ENCODE data around the gene SLC39A11.

The SLC39A11 gene

GRCh38 chr17:72884066-72884465, 208.4 kb downstream of the SLC39A11 start:
- no CpG with 5 or more reads among the region's 2 CpGs for WGBS (ENCODE audit: extremely low coverage, insufficient coverage, insufficient read length)
- Histone ChIP-seq H3K27ac (ENCODE audit: low read depth, low read length) (no peak overlapping the region), H2BK5ac (ENCODE audit: low read depth, low read length, poor library complexity) (no peak overlapping the region), H3K14ac (ENCODE audit: low read length) (no peak overlapping the region), H3K4ac (ENCODE audit: low read depth, low read length) (no peak overlapping the region), H3K79me1 (ENCODE audit: low read length) (no peaks in the 10 kb centered on the region), H3K23ac (ENCODE audit: low read length) (no peak overlapping the region), H3K4me3 (ENCODE audit: low read depth, low read length) (no peak overlapping the region), H3K27me3 (ENCODE audit: insufficient read depth, low read length) (no peaks in the 10 kb centered on the region), H3K4me1 (ENCODE audit: control insufficient read depth in 1 of 2, insufficient read depth in 2 of 2, low read length in 2 of 2) (no peaks in the 10 kb centered on the region), H4K8ac (ENCODE audit: low read depth, low read length) (no peak overlapping the region), H2AFZ (ENCODE audit: insufficient read depth, low read length, poor library complexity) (no peak overlapping the region), H2BK120ac (ENCODE audit: insufficient read depth, low read length, poor library complexity) (no peak overlapping the region), H2BK12ac (ENCODE audit: low read length) (no peak overlapping the region), H3K4me2 (ENCODE audit: low read length) (no peak overlapping the region), H3K36me3 (ENCODE audit: control insufficient read depth in 1 of 2, insufficient read depth in 2 of 2, low read length in 2 of 2) (peaks cover 0 to 2% of the 10 kb centered on the region in 2 experiments), H4K12ac (ENCODE audit: low read depth, low read length) (no peak overlapping the region), H3K79me2 (ENCODE audit: control insufficient read depth, insufficient read depth, low read length, poor library complexity) (no peaks in the 10 kb centered on the region), H3K9me3 (ENCODE audit: insufficient read depth, low read depth, low read length) (peaks cover 7% of the 10 kb centered on the region), H2AK5ac (ENCODE audit: low read length) (no peak overlapping the region), H3K18ac (ENCODE audit: low read length) (no peak overlapping the region), H4K91ac (ENCODE audit: low read depth, low read length) (no peak overlapping the region), H3K9ac (ENCODE audit: low read length) (no peak overlapping the region)
- no peak for DNase-seq

- Histone ChIP-seq H3K4me2 (ENCODE audit: low read length) (no peak overlapping the region), H3K36me3 (ENCODE audit: control insufficient read depth in 1 of 2, insufficient read depth in 2 of 2, low read length in 2 of 2) (peaks cover 0 to 2% of the 10 kb centered on the region in 2 experiments), H3K23ac (ENCODE audit: low read length) (no peak overlapping the region), H3K27ac (ENCODE audit: low read depth, low read length) (no peak overlapping the region), H3K18ac (ENCODE audit: low read length) (no peak overlapping the region), H4K91ac (ENCODE audit: low read depth, low read length) (no peak overlapping the region), H2AFZ (ENCODE audit: insufficient read depth, low read length, poor library complexity) (no peak overlapping the region), H2BK12ac (ENCODE audit: low read length) (no peak overlapping the region), H4K12ac (ENCODE audit: low read depth, low read length) (no peak overlapping the region), H3K27me3 (ENCODE audit: insufficient read depth, low read length) (no peaks in the 10 kb centered on the region), H3K14ac (ENCODE audit: low read length) (no peak overlapping the region), H4K8ac (ENCODE audit: low read depth, low read length) (no peak overlapping the region), H3K4ac (ENCODE audit: low read depth, low read length) (no peak overlapping the region), H3K4me1 (ENCODE audit: control insufficient read depth in 1 of 2, insufficient read depth in 2 of 2, low read length in 2 of 2) (no peaks in the 10 kb centered on the region), H3K9ac (ENCODE audit: low read length) (no peak overlapping the region), H3K4me3 (ENCODE audit: low read depth, low read length) (no peak overlapping the region), H3K79me1 (ENCODE audit: low read length) (no peaks in the 10 kb centered on the region), H3K79me2 (ENCODE audit: control insufficient read depth, insufficient read depth, low read length, poor library complexity) (no peaks in the 10 kb centered on the region), H2AK5ac (ENCODE audit: low read length) (no peak overlapping the region), H2BK5ac (ENCODE audit: low read depth, low read length, poor library complexity) (no peak overlapping the region), H2BK120ac (ENCODE audit: insufficient read depth, low read length, poor library complexity) (no peak overlapping the region), H3K9me3 (ENCODE audit: insufficient read depth, low read depth, low read length) (peaks cover 7% of the 10 kb centered on the region)
- WGBS (ENCODE audit: extremely low coverage, insufficient coverage, insufficient read length) = no CpG with 5 or more reads among the region's 5 CpGs
- peak; percentile 74 to 89 for DNase-seq
Observed at GRCh38 chr17:72883351-72883750, 209.1 kb downstream of the SLC39A11 start.

- Histone ChIP-seq H3K36me3 (ENCODE audit: control insufficient read depth in 1 of 2, insufficient read depth in 2 of 2, low read length in 2 of 2) (peaks cover 0 to 2% of the 10 kb centered on the region in 2 experiments), H3K4me1 (ENCODE audit: control insufficient read depth in 1 of 2, insufficient read depth in 2 of 2, low read length in 2 of 2) (no peaks in the 10 kb centered on the region), H3K4me2 (ENCODE audit: low read length) (no peak overlapping the region), H3K9me3 (ENCODE audit: insufficient read depth, low read depth, low read length) (peaks cover 8% of the 10 kb centered on the region), H3K27me3 (ENCODE audit: insufficient read depth, low read length) (no peaks in the 10 kb centered on the region), H2BK120ac (ENCODE audit: insufficient read depth, low read length, poor library complexity) (no peak overlapping the region), H3K9ac (ENCODE audit: low read length) (no peak overlapping the region), H3K27ac (ENCODE audit: low read depth, low read length) (no peak overlapping the region), H2AK5ac (ENCODE audit: low read length) (no peak overlapping the region), H3K14ac (ENCODE audit: low read length) (no peak overlapping the region), H3K79me2 (ENCODE audit: control insufficient read depth, insufficient read depth, low read length, poor library complexity) (no peaks in the 10 kb centered on the region), H3K79me1 (ENCODE audit: low read length) (no peaks in the 10 kb centered on the region), H2BK5ac (ENCODE audit: low read depth, low read length, poor library complexity) (no peak overlapping the region), H3K4me3 (ENCODE audit: low read depth, low read length) (no peak overlapping the region), H4K8ac (ENCODE audit: low read depth, low read length) (no peak overlapping the region), H4K12ac (ENCODE audit: low read depth, low read length) (no peak overlapping the region), H3K18ac (ENCODE audit: low read length) (no peak overlapping the region), H3K23ac (ENCODE audit: low read length) (no peak overlapping the region), H2BK12ac (ENCODE audit: low read length) (no peak overlapping the region), H3K4ac (ENCODE audit: low read depth, low read length) (no peak overlapping the region), H4K91ac (ENCODE audit: low read depth, low read length) (no peak overlapping the region), H2AFZ (ENCODE audit: insufficient read depth, low read length, poor library complexity) (no peak overlapping the region)
- no peak for DNase-seq
- WGBS (ENCODE audit: extremely low coverage, insufficient coverage, insufficient read length) = no CpG with 5 or more reads among the region's 4 CpGs
Observed at GRCh38 chr17:72882426-72882825, 210.1 kb downstream of the SLC39A11 start.

- WGBS (ENCODE audit: extremely low coverage, insufficient coverage, insufficient read length) = no CpG with 5 or more reads among the region's 2 CpGs
- Histone ChIP-seq H3K79me1 (ENCODE audit: low read length) (no peaks in the 10 kb centered on the region), H3K27ac (ENCODE audit: low read depth, low read length) (no peak overlapping the region), H3K27me3 (ENCODE audit: insufficient read depth, low read length) (no peaks in the 10 kb centered on the region), H2AK5ac (ENCODE audit: low read length) (no peak overlapping the region), H3K4me3 (ENCODE audit: low read depth, low read length) (no peak overlapping the region), H2BK12ac (ENCODE audit: low read length) (no peak overlapping the region), H3K9me3 (ENCODE audit: insufficient read depth, low read depth, low read length) (peaks cover 11% of the 10 kb centered on the region), H4K12ac (ENCODE audit: low read depth, low read length) (no peak overlapping the region), H3K23ac (ENCODE audit: low read length) (no peak overlapping the region), H3K14ac (ENCODE audit: low read length) (no peak overlapping the region), H4K91ac (ENCODE audit: low read depth, low read length) (no peak overlapping the region), H2AFZ (ENCODE audit: insufficient read depth, low read length, poor library complexity) (no peak overlapping the region), H2BK5ac (ENCODE audit: low read depth, low read length, poor library complexity) (no peak overlapping the region), H3K18ac (ENCODE audit: low read length) (no peak overlapping the region), H3K4ac (ENCODE audit: low read depth, low read length) (no peak overlapping the region), H3K4me2 (ENCODE audit: low read length) (no peak overlapping the region), H3K4me1 (ENCODE audit: control insufficient read depth in 1 of 2, insufficient read depth in 2 of 2, low read length in 2 of 2) (no peaks in the 10 kb centered on the region), H4K8ac (ENCODE audit: low read depth, low read length) (no peak overlapping the region), H3K9ac (ENCODE audit: low read length) (no peak overlapping the region), H3K36me3 (ENCODE audit: control insufficient read depth in 1 of 2, insufficient read depth in 2 of 2, low read length in 2 of 2) (peaks cover 0 to 2% of the 10 kb centered on the region in 2 experiments), H3K79me2 (ENCODE audit: control insufficient read depth, insufficient read depth, low read length, poor library complexity) (no peaks in the 10 kb centered on the region), H2BK120ac (ENCODE audit: insufficient read depth, low read length, poor library complexity) (no peak overlapping the region)
- peak in 1 of 2 donors; percentile 23 for DNase-seq
Observed at GRCh38 chr17:72879877-72880276, 212.6 kb downstream of the SLC39A11 start.

Measured in trophoblast cell (in vitro differentiated cells and primary cell).